Ishikawa (cell line): ENCODE data around the gene FAM174C.

Experiments
- CEBPB ChIP-seq: IDR thresholded peaks from 2 replicates; pipeline ENCODE4 v1.6.1; 2012
- CREB1 ChIP-seq: IDR thresholded peaks from 2 replicates; pipeline ENCODE4 v1.6.1; 2012; ENCODE audit warnings: low read depth
- EGR1 ChIP-seq: IDR thresholded peaks from 2 replicates; pipeline ENCODE4 v1.6.1; 2012
- EP300 ChIP-seq: IDR thresholded peaks from 2 replicates; pipeline ENCODE4 v1.6.1; 2012; ENCODE audit warnings: borderline replicate concordance
- FOXM1 ChIP-seq: IDR thresholded peaks from 2 replicates; pipeline ENCODE4 v1.6.1; 2012; ENCODE audit warnings: low read depth, borderline replicate concordance
- MAX ChIP-seq: IDR thresholded peaks from 2 replicates; pipeline ENCODE4 v1.6.1; 2012
- NFIC ChIP-seq: IDR thresholded peaks from 2 replicates; pipeline ENCODE4 v1.6.1; 2012
- RAD21 ChIP-seq: IDR thresholded peaks from 2 replicates; pipeline ENCODE4 v1.6.1; 2012; ENCODE audit warnings: low read depth
- REST ChIP-seq: IDR thresholded peaks from 2 replicates; pipeline ENCODE4 v1.6.1; 2012; ENCODE audit warnings: low read depth, mild to moderate bottlenecking
- TAF1 ChIP-seq: IDR thresholded peaks from 2 replicates; pipeline ENCODE4 v1.6.1; 2012; ENCODE audit warnings: low read depth, mild to moderate bottlenecking
- TCF12 ChIP-seq: IDR thresholded peaks from 2 replicates; pipeline ENCODE4 v1.6.1; 2012; ENCODE audit warnings: low read depth
- TEAD4 ChIP-seq: IDR thresholded peaks from 2 replicates; pipeline ENCODE4 v1.6.1; 2012
- USF1 ChIP-seq: IDR thresholded peaks from 2 replicates; pipeline ENCODE4 v1.6.1; 2012
- YY1 ChIP-seq: IDR thresholded peaks from 2 replicates; pipeline ENCODE4 v1.6.1; 2012; ENCODE audit warnings: low read depth
- ZBTB7A ChIP-seq: IDR thresholded peaks from 2 replicates; pipeline ENCODE4 v1.6.1; 2012; ENCODE audit warnings: low read depth

Gene FAM174C

GRCh38 chr19:1322198-1322981 lies 47.1 kb downstream of the FAM174C start:
- TF ChIP-seq ZBTB7A: no peak
- no peak for TF ChIP-seq CEBPB
- no peak for TF ChIP-seq RAD21
- TF ChIP-seq MAX: no peak
- no peak for TF ChIP-seq TCF12
- TF ChIP-seq YY1: no peak
- TF ChIP-seq NFIC: no peak
- no peak for TF ChIP-seq REST
- TF ChIP-seq CREB1: no peak
- no peak for TF ChIP-seq EGR1
- no peak for TF ChIP-seq TEAD4
- TF ChIP-seq USF1: no peak
- TF ChIP-seq TAF1: no peak
- TF ChIP-seq FOXM1: no peak
- no peak for TF ChIP-seq EP300

- TF ChIP-seq RAD21 (no peak), REST (no peak), EGR1 (no peak), TCF12 (no peak; the same call in 1 of the 2 replicates), EP300 (no peak), TAF1 (no peak), MAX (no peak), TEAD4 (no peak), NFIC (no peak), CREB1 (no peak), FOXM1 (no peak), CEBPB (no peak), YY1 (no peak)
Measured at GRCh38 chr19:1324249-1324805, 49.0 kb downstream of the FAM174C start.

GRCh38 chr19:1324806-1325567 lies 49.7 kb downstream of the FAM174C start:
- TF ChIP-seq TAF1 (0 out of 2 replicates have a peak, but pooled peaks have one; percentile 16), CREB1 (0 out of 2 replicates have a peak, but pooled peaks have one; percentile 47), ZBTB7A (peak; percentile 74; the same call in 1 of the 2 replicates), EP300 (no peak), EGR1 (peak; percentile 68; the same call in 1 of the 2 replicates), MAX (peak; percentile 72), YY1 (peak; percentile 73), REST (no peak)
